Measurements from ENCODE around the gene CTR9.

CTR9 gene

GRCh38 chr11:10742460-10743208 lies 8.4 kb upstream of the CTR9 start:
- DNase-seq (ENCODE audit: low read depth in 2 of 2), result no peak

GRCh38 chr11:10743354-10744000 lies 7.6 kb upstream of the CTR9 start:
- DNase-seq (ENCODE audit: low read depth in 2 of 2), result no peak

- no peak for DNase-seq (ENCODE audit: low read depth in 2 of 2)
Observed at GRCh38 chr11:10744206-10744605, 6.8 kb upstream of the CTR9 start.

GRCh38 chr11:10746871-10747270 lies 4.2 kb upstream of the CTR9 start:
- no peak for DNase-seq (ENCODE audit: low read depth in 2 of 2)

- DNase-seq (ENCODE audit: low read depth in 2 of 2), result no peak
Observed at GRCh38 chr11:10747733-10748132, 3.3 kb upstream of the CTR9 start.

GRCh38 chr11:10749476-10749875 lies 1.6 kb upstream of the CTR9 start:
- DNase-seq (ENCODE audit: low read depth in 2 of 2), result no peak

GRCh38 chr11:10751581-10751940 lies 515 bp downstream of the CTR9 start:
- no peak for DNase-seq (ENCODE audit: low read depth in 2 of 2)

- no peak for DNase-seq (ENCODE audit: low read depth in 2 of 2)
Observed at GRCh38 chr11:10752061-10752460, 1.0 kb downstream of the CTR9 start.

GRCh38 chr11:10752486-10752885 lies 1.4 kb downstream of the CTR9 start:
- no peak for DNase-seq (ENCODE audit: low read depth in 2 of 2)

- no peak for DNase-seq (ENCODE audit: low read depth in 2 of 2)
Observed at GRCh38 chr11:10758957-10759356, 7.9 kb downstream of the CTR9 start.

GRCh38 chr11:10761085-10761698 lies 10.1 kb downstream of the CTR9 start:
- no peak for DNase-seq (ENCODE audit: low read depth in 2 of 2)

- no peak for DNase-seq (ENCODE audit: low read depth in 2 of 2)
Observed at GRCh38 chr11:10762185-10762584, 11.1 kb downstream of the CTR9 start.

GRCh38 chr11:10762913-10763421 lies 11.9 kb downstream of the CTR9 start:
- DNase-seq (ENCODE audit: low read depth in 2 of 2), result no peak

GRCh38 chr11:10763766-10764165 lies 12.7 kb downstream of the CTR9 start:
- DNase-seq (ENCODE audit: low read depth in 2 of 2), result no peak

- DNase-seq (ENCODE audit: low read depth in 2 of 2), result no peak
Observed at GRCh38 chr11:10764412-10764811, 13.4 kb downstream of the CTR9 start.

- no peak for DNase-seq (ENCODE audit: low read depth in 2 of 2)
Observed at GRCh38 chr11:10770626-10771254, 19.7 kb downstream of the CTR9 start.

- DNase-seq (ENCODE audit: low read depth in 2 of 2), result no peak
Observed at GRCh38 chr11:10771457-10771856, 20.4 kb downstream of the CTR9 start.

GRCh38 chr11:10774811-10775210 lies 23.8 kb downstream of the CTR9 start:
- no peak for DNase-seq (ENCODE audit: low read depth in 2 of 2)

- DNase-seq (ENCODE audit: low read depth in 2 of 2), result no peak
Observed at GRCh38 chr11:10777393-10777793, 26.3 kb downstream of the CTR9 start.

- no peak for DNase-seq (ENCODE audit: low read depth in 2 of 2)
Observed at GRCh38 chr11:10777806-10778205, 26.8 kb downstream of the CTR9 start.

GRCh38 chr11:10778217-10778970 lies 27.3 kb downstream of the CTR9 start:
- no peak for DNase-seq (ENCODE audit: low read depth in 2 of 2)

GRCh38 chr11:10779086-10779485 lies 28.0 kb downstream of the CTR9 start:
- DNase-seq (ENCODE audit: low read depth in 2 of 2), result no peak
